ENCODE measurements around the gene PSMD14.
"Not testable (repeated sequence)": the region's sequence is repeated elsewhere in the genome, so short reads cannot be mapped to it uniquely, and the experiment has no call there.

The PSMD14 gene

GRCh38 chr2:161308178-161308955 lies at the start of gene PSMD14:
Gene PSMD14, plus strand, starts transcription at chr2:161308425. Its CDS starts 10,401 bp downstream, at chr2:161318826.
- peak; percentile 100 for DNase-seq

- peak; percentile 85 for DNase-seq
Measured at GRCh38 chr2:161265874-161266273, 42.4 kb upstream of the PSMD14 start.

- no peak for DNase-seq
Measured at GRCh38 chr2:161269111-161269510, 39.1 kb upstream of the PSMD14 start.

- DNase-seq, result peak; percentile 87
Measured at GRCh38 chr2:161273038-161273760, 35.0 kb upstream of the PSMD14 start.

- not testable (repeated sequence) for DNase-seq
Measured at GRCh38 chr2:161278564-161279229, 29.5 kb upstream of the PSMD14 start.

GRCh38 chr2:161279230-161279815 lies 28.9 kb upstream of the PSMD14 start:
- not testable (repeated sequence) for DNase-seq

- DNase-seq, result not testable (repeated sequence)
Measured at GRCh38 chr2:161280906-161281323, 27.3 kb upstream of the PSMD14 start.

- DNase-seq, result not testable (repeated sequence)
Measured at GRCh38 chr2:161281615-161282310, 26.5 kb upstream of the PSMD14 start.

GRCh38 chr2:161282311-161282644 lies 25.9 kb upstream of the PSMD14 start:
- not testable (repeated sequence) for DNase-seq

GRCh38 chr2:161283926-161284325 lies 24.3 kb upstream of the PSMD14 start:
- no peak for DNase-seq

- DNase-seq, result peak; percentile 48
Measured at GRCh38 chr2:161303535-161304050, 4.6 kb upstream of the PSMD14 start.

GRCh38 chr2:161306919-161307318 lies 1.3 kb upstream of the PSMD14 start:
- no peak for DNase-seq

GRCh38 chr2:161307676-161308075 lies 549 bp upstream of the PSMD14 start:
- DNase-seq, result peak; percentile 53

GRCh38 chr2:161312996-161313395 lies 4.8 kb downstream of the PSMD14 start:
- peak; percentile 57 for DNase-seq

GRCh38 chr2:161315380-161315779 lies 7.2 kb downstream of the PSMD14 start:
- DNase-seq, result no peak

GRCh38 chr2:161316701-161317100 lies 8.5 kb downstream of the PSMD14 start:
- DNase-seq, result no peak

GRCh38 chr2:161321944-161322648 lies 13.9 kb downstream of the PSMD14 start:
- DNase-seq, result no peak

GRCh38 chr2:161324876-161325275 lies 16.7 kb downstream of the PSMD14 start:
- no peak for DNase-seq

- no peak for DNase-seq
Measured at GRCh38 chr2:161327582-161327981, 19.4 kb downstream of the PSMD14 start.

GRCh38 chr2:161332371-161332967 lies 24.2 kb downstream of the PSMD14 start:
- DNase-seq, result no peak

GRCh38 chr2:161335626-161336025 lies 27.4 kb downstream of the PSMD14 start:
- no peak for DNase-seq
